HG03439 (cell line): ENCODE measurements around the gene NF1.
"Not testable (repeated sequence)": the region's sequence is repeated elsewhere in the genome, so short reads cannot be mapped to it uniquely, and the experiment has no call there.

ENCODE experiments used
- ATAC-seq: cut with Tn5 transposase; IDR thresholded peaks from one replicate; pipeline ENCODE4 v1.9.1; 2021; ENCODE audit warnings: mild to moderate bottlenecking, moderate library complexity; ENCODE audit not compliant: unreplicated experiment

Gene NF1

GRCh38 chr17:31130286-31131224 is 35.8 kb downstream of the NF1 start:
- no peak for ATAC-seq

- no peak for ATAC-seq
Measured at GRCh38 chr17:31131299-31131698, 36.5 kb downstream of the NF1 start.

- ATAC-seq: no peak
Measured at GRCh38 chr17:31132977-31133376, 38.2 kb downstream of the NF1 start.

- no peak for ATAC-seq
Measured at GRCh38 chr17:31134576-31134975, 39.8 kb downstream of the NF1 start.

- no peak for ATAC-seq
Measured at GRCh38 chr17:31136319-31136718, 41.5 kb downstream of the NF1 start.

GRCh38 chr17:31140111-31140510 is 45.3 kb downstream of the NF1 start:
- ATAC-seq: no peak

GRCh38 chr17:31144428-31144827 is 49.7 kb downstream of the NF1 start:
- ATAC-seq: no peak

- ATAC-seq: no peak
Measured at GRCh38 chr17:31144836-31145235, 50.1 kb downstream of the NF1 start.

- ATAC-seq: no peak
Measured at GRCh38 chr17:31147507-31148202, 52.9 kb downstream of the NF1 start.

GRCh38 chr17:31148205-31148604 is 53.4 kb downstream of the NF1 start:
- ATAC-seq: no peak

- ATAC-seq: no peak
Measured at GRCh38 chr17:31152271-31152670, 57.5 kb downstream of the NF1 start.

GRCh38 chr17:31155208-31155810 is 60.5 kb downstream of the NF1 start:
- ATAC-seq: no peak

- ATAC-seq: no peak
Measured at GRCh38 chr17:31156326-31156725, 61.5 kb downstream of the NF1 start.

GRCh38 chr17:31156864-31157263 is 62.1 kb downstream of the NF1 start:
- not testable (repeated sequence) for ATAC-seq

- ATAC-seq: no peak
Measured at GRCh38 chr17:31158746-31159377, 64.1 kb downstream of the NF1 start.

- no peak for ATAC-seq
Measured at GRCh38 chr17:31163091-31163781, 68.5 kb downstream of the NF1 start.

GRCh38 chr17:31167111-31167510 is 72.3 kb downstream of the NF1 start:
- ATAC-seq: no peak

GRCh38 chr17:31171701-31172100 is 76.9 kb downstream of the NF1 start:
- ATAC-seq: no peak

GRCh38 chr17:31172388-31172787 is 77.6 kb downstream of the NF1 start:
- no peak for ATAC-seq

GRCh38 chr17:31174215-31174614 is 79.4 kb downstream of the NF1 start:
- ATAC-seq: no peak

- ATAC-seq: no peak
Measured at GRCh38 chr17:31175237-31175636, 80.5 kb downstream of the NF1 start.
